Adipocyte (in vitro differentiated cells): ENCODE measurements around the gene ETDA.
A peak's percentile ranks its signal among the peaks of the same experiment; 100 is the strongest.
"Not testable (repeated sequence)": the region's sequence is repeated elsewhere in the genome, so short reads cannot be mapped to it uniquely, and the experiment has no call there.

Experiments
- DNase-seq: peaks from one replicate; pipeline ENCODE4 v3.0.0-alpha.2; 2015; ENCODE audit warnings: low read depth
- H3K27me3 ChIP-seq: replicated peaks from 2 replicates; pipeline ENCODE4 v1.7.0; 2013; ENCODE audit warnings: mild to moderate bottlenecking, low read length, moderate library complexity; ENCODE audit not compliant: control insufficient read depth, insufficient read depth
- H3K36me3 ChIP-seq: 2 replicates; pipeline ENCODE4 v1.7.0; 2013; ENCODE audit warnings: low read length, mild to moderate bottlenecking, moderate library complexity; ENCODE audit not compliant: control insufficient read depth, insufficient read depth, severe bottlenecking
- H3K4me1 ChIP-seq: 2 replicates; pipeline ENCODE4 v1.7.0; 2013; ENCODE audit warnings: mild to moderate bottlenecking, low read length, moderate library complexity; ENCODE audit not compliant: control insufficient read depth, insufficient read depth
- H3K4me3 ChIP-seq: 2 replicates; pipeline ENCODE4 v1.7.0; 2013; ENCODE audit warnings: mild to moderate bottlenecking, low read length, moderate library complexity
- H3K9ac ChIP-seq: 2 replicates; pipeline ENCODE4 v1.7.0; 2013; ENCODE audit warnings: mild to moderate bottlenecking, low read length, moderate library complexity
- H3K9me3 ChIP-seq: 2 replicates; pipeline ENCODE4 v1.7.0; 2013; ENCODE audit warnings: mild to moderate bottlenecking, low read length, moderate library complexity; ENCODE audit not compliant: control insufficient read depth

Gene ETDA

GRCh38 chrX:135252011-135252518 lies at the start of gene ETDA:
Gene ETDA (plus strand): TSS chrX:135252061. CDS start chrX:135253277, 1,216 bp downstream.
- DNase-seq, H3K9me3 ChIP-seq, H3K9ac ChIP-seq, H3K4me1 ChIP-seq, H3K27me3 ChIP-seq, H3K4me3 ChIP-seq, H3K36me3 ChIP-seq: not testable (repeated sequence)

- peak; percentile 2 for DNase-seq
- not testable (repeated sequence) for H3K36me3 ChIP-seq, H3K4me1 ChIP-seq, H3K9me3 ChIP-seq, H3K9ac ChIP-seq, H3K4me3 ChIP-seq
- H3K27me3 ChIP-seq = peaks cover 33% of the 10 kb centered on the region
Observed at GRCh38 chrX:135206427-135206826, 45.4 kb upstream of the ETDA start.

- Histone ChIP-seq H3K9me3 (no peaks in the 10 kb centered on the region), H3K36me3 (no peaks in the 10 kb centered on the region), H3K9ac (no peak overlapping the region), H3K4me1 (no peaks in the 10 kb centered on the region), H3K4me3 (no peak overlapping the region), H3K27me3 (peaks cover 21% of the 10 kb centered on the region)
- no peak for DNase-seq
Observed at GRCh38 chrX:135213200-135213844, 38.5 kb upstream of the ETDA start.

GRCh38 chrX:135245989-135246388 lies 5.9 kb upstream of the ETDA start:
- not testable (repeated sequence) for H3K36me3 ChIP-seq, H3K27me3 ChIP-seq, H3K4me1 ChIP-seq, H3K9me3 ChIP-seq, H3K9ac ChIP-seq, H3K4me3 ChIP-seq, DNase-seq

- H3K27me3 ChIP-seq, DNase-seq, H3K9ac ChIP-seq, H3K4me3 ChIP-seq, H3K36me3 ChIP-seq, H3K4me1 ChIP-seq, H3K9me3 ChIP-seq: not testable (repeated sequence)
Observed at GRCh38 chrX:135256087-135256684, 4.3 kb downstream of the ETDA start.

- no peaks in the 10 kb centered on the region for H3K36me3 ChIP-seq
- no peaks in the 10 kb centered on the region for H3K4me1 ChIP-seq
- H3K9me3 ChIP-seq = no peaks in the 10 kb centered on the region
- no peak for DNase-seq
- H3K4me3 ChIP-seq = no peak overlapping the region
- no peaks in the 10 kb centered on the region for H3K27me3 ChIP-seq
- H3K9ac ChIP-seq = no peak overlapping the region
Observed at GRCh38 chrX:135256923-135257322, 5.1 kb downstream of the ETDA start.

GRCh38 chrX:135257469-135257868 lies 5.6 kb downstream of the ETDA start:
- DNase-seq = no peak
- no peak overlapping the region for H3K9ac ChIP-seq
- no peaks in the 10 kb centered on the region for H3K27me3 ChIP-seq
- peaks cover 2% of the 10 kb centered on the region for H3K9me3 ChIP-seq
- H3K4me1 ChIP-seq = no peaks in the 10 kb centered on the region
- H3K36me3 ChIP-seq = no peaks in the 10 kb centered on the region
- no peak overlapping the region for H3K4me3 ChIP-seq

GRCh38 chrX:135260976-135261375 lies 9.1 kb downstream of the ETDA start:
- H3K4me1 ChIP-seq, H3K4me3 ChIP-seq, H3K36me3 ChIP-seq, H3K9ac ChIP-seq, DNase-seq, H3K27me3 ChIP-seq: not testable (repeated sequence)
- peaks cover 10% of the 10 kb centered on the region for H3K9me3 ChIP-seq

- not testable (repeated sequence) for DNase-seq, H3K4me1 ChIP-seq, H3K27me3 ChIP-seq, H3K4me3 ChIP-seq, H3K9ac ChIP-seq, H3K36me3 ChIP-seq
- H3K9me3 ChIP-seq = peaks cover 20% of the 10 kb centered on the region
Observed at GRCh38 chrX:135263376-135263775, 11.5 kb downstream of the ETDA start.

GRCh38 chrX:135264206-135264605 lies 12.3 kb downstream of the ETDA start:
- Histone ChIP-seq H3K4me1 (no peaks in the 10 kb centered on the region), H3K27me3 (no peaks in the 10 kb centered on the region), H3K36me3 (no peaks in the 10 kb centered on the region), H3K9ac (no peak overlapping the region), H3K4me3 (no peak overlapping the region), H3K9me3 (peaks cover 28% of the 10 kb centered on the region)
- DNase-seq = no peak

GRCh38 chrX:135273162-135273561 lies 21.3 kb downstream of the ETDA start:
- H3K4me1 ChIP-seq = no peaks in the 10 kb centered on the region
- no peaks in the 10 kb centered on the region for H3K27me3 ChIP-seq
- no peak overlapping the region for H3K4me3 ChIP-seq
- no peak overlapping the region for H3K9ac ChIP-seq
- H3K36me3 ChIP-seq = no peaks in the 10 kb centered on the region
- peaks cover 22% of the 10 kb centered on the region for H3K9me3 ChIP-seq
- DNase-seq = no peak

- no peaks in the 10 kb centered on the region for H3K4me1 ChIP-seq
- H3K27me3 ChIP-seq = no peaks in the 10 kb centered on the region
- H3K9ac ChIP-seq = no peak overlapping the region
- H3K9me3 ChIP-seq = peaks cover 20% of the 10 kb centered on the region
- DNase-seq = no peak
- H3K4me3 ChIP-seq = no peak overlapping the region
- no peaks in the 10 kb centered on the region for H3K36me3 ChIP-seq
Observed at GRCh38 chrX:135275973-135276372, 24.1 kb downstream of the ETDA start.
